ENCODE data around the gene VPS37B.
"Not testable (repeated sequence)": the region's sequence is repeated elsewhere in the genome, so short reads cannot be mapped to it uniquely, and the experiment has no call there.

The VPS37B gene

GRCh38 chr12:122882908-122883558, 12.9 kb downstream of the VPS37B start:
- DNase-seq (ENCODE audit: low read depth) = no peak

GRCh38 chr12:122880668-122881067, 15.3 kb downstream of the VPS37B start:
- no peak for DNase-seq (ENCODE audit: low read depth)

- DNase-seq (ENCODE audit: low read depth) = no peak
Measured at GRCh38 chr12:122880155-122880667, 15.7 kb downstream of the VPS37B start.

- DNase-seq (ENCODE audit: low read depth) = no peak
Measured at GRCh38 chr12:122878780-122879612, 16.9 kb downstream of the VPS37B start.

- DNase-seq (ENCODE audit: low read depth) = no peak
Measured at GRCh38 chr12:122876731-122877130, 19.2 kb downstream of the VPS37B start.

- not testable (repeated sequence) for DNase-seq (ENCODE audit: low read depth)
Measured at GRCh38 chr12:122876281-122876680, 19.6 kb downstream of the VPS37B start.

- no peak for DNase-seq (ENCODE audit: low read depth)
Measured at GRCh38 chr12:122875590-122876220, 20.2 kb downstream of the VPS37B start.

- DNase-seq (ENCODE audit: low read depth) = no peak
Measured at GRCh38 chr12:122874081-122874480, 21.8 kb downstream of the VPS37B start.

- no peak for DNase-seq (ENCODE audit: low read depth)
Measured at GRCh38 chr12:122873540-122873939, 22.4 kb downstream of the VPS37B start.

GRCh38 chr12:122872815-122873361, 23.0 kb downstream of the VPS37B start:
- no peak for DNase-seq (ENCODE audit: low read depth)

- no peak for DNase-seq (ENCODE audit: low read depth)
Measured at GRCh38 chr12:122871851-122872780, 23.8 kb downstream of the VPS37B start.

GRCh38 chr12:122870867-122871664, 24.9 kb downstream of the VPS37B start:
- no peak for DNase-seq (ENCODE audit: low read depth)

GRCh38 chr12:122870163-122870842, 25.6 kb downstream of the VPS37B start:
- no peak for DNase-seq (ENCODE audit: low read depth)

GRCh38 chr12:122869207-122869973, 26.5 kb downstream of the VPS37B start:
- DNase-seq (ENCODE audit: low read depth) = no peak

- DNase-seq (ENCODE audit: low read depth) = no peak
Measured at GRCh38 chr12:122868471-122869177, 27.3 kb downstream of the VPS37B start.

- no peak for DNase-seq (ENCODE audit: low read depth)
Measured at GRCh38 chr12:122867691-122868461, 28.0 kb downstream of the VPS37B start.

GRCh38 chr12:122866950-122867607, 28.8 kb downstream of the VPS37B start:
- no peak for DNase-seq (ENCODE audit: low read depth)
